SU-DHL-6 (cell line): ENCODE results near the gene GAS7.

Experiments
- H2AFZ ChIP-seq: fragments of 200-600 bp; sonication (generic); 2 replicates; pipeline ENCODE4 v1.6.1; 2014; ENCODE audit warnings: low read depth, mild to moderate bottlenecking, moderate library complexity, mixed read lengths, antibody characterized with exemption, low read length; ENCODE audit not compliant: severe bottlenecking
- H3F3A ChIP-seq: fragments of 200-600 bp; shearing (Covaris generic); 2 replicates; pipeline ENCODE4 v1.6.0; 2016; ENCODE audit warnings: antibody characterized with exemption, mild to moderate bottlenecking; ENCODE audit not compliant: insufficient read depth
- H3K27ac ChIP-seq: fragments of 200-600 bp; sonication (generic); 2 replicates; pipeline ENCODE4 v1.5.1; 2016; ENCODE audit warnings: low read depth, mild to moderate bottlenecking, low read length, moderate library complexity, mixed read lengths
- H3K27me3 ChIP-seq: fragments of 200-600 bp; sonication (generic), shearing (Covaris generic); 2 replicates; pipeline ENCODE4 v1.6.0; 2014; ENCODE audit warnings: mild to moderate bottlenecking, low read length
- H3K36me3 ChIP-seq: fragments of 200-600 bp; sonication (generic); 2 replicates; pipeline ENCODE4 v1.6.1; 2014; ENCODE audit warnings: mild to moderate bottlenecking, low read length, mixed read lengths
- H3K4me2 ChIP-seq: fragments of 300-600, 200-600 bp; shearing (Covaris generic), sonication (generic); 2 replicates; pipeline ENCODE4 v1.6.0; 2014; ENCODE audit warnings: low read length, low read depth, mild to moderate bottlenecking; ENCODE audit not compliant: poor library complexity, severe bottlenecking
- H3K4me3 ChIP-seq: fragments of 200-600 bp; sonication (generic); 2 replicates; pipeline ENCODE4 v1.5.1; 2014; ENCODE audit warnings: antibody characterized with exemption, low read length, mild to moderate bottlenecking, mixed read lengths; ENCODE audit not compliant: insufficient read depth, poor library complexity, severe bottlenecking
- H3K79me2 ChIP-seq: fragments of 200-600 bp; sonication (generic); 2 replicates; pipeline ENCODE4 v1.6.1; 2014; ENCODE audit warnings: mild to moderate bottlenecking, low read length, moderate library complexity; ENCODE audit not compliant: insufficient read depth
- H3K9ac ChIP-seq: fragments of 200-600 bp; sonication (generic); 2 replicates; pipeline ENCODE4 v1.7.0; 2014; ENCODE audit warnings: mild to moderate bottlenecking, low read length
- H3K9me2 ChIP-seq: fragments of 200-600 bp; sonication (generic); replicated peaks from 2 replicates; pipeline ENCODE4 v1.6.1; 2014; ENCODE audit warnings: low read length; ENCODE audit not compliant: insufficient read depth
- H3K9me3 ChIP-seq: fragments of 200-600 bp; sonication (generic); 2 replicates; pipeline ENCODE4 v1.6.1; 2014; ENCODE audit warnings: low read length, mixed read lengths; ENCODE audit not compliant: insufficient read depth
- H4K20me1 ChIP-seq: fragments of 200-600 bp; sonication (generic); 2 replicates; pipeline ENCODE4 v1.6.1; 2014; ENCODE audit warnings: low read depth, mild to moderate bottlenecking, antibody characterized with exemption, low read length, moderate library complexity, mixed read lengths
- EZH2phosphoT487 ChIP-seq: fragments of 200-600 bp; sonication (generic), shearing (Covaris generic); conservative IDR thresholded peaks from 2 replicates; pipeline ENCODE4 v1.6.1; 2018; ENCODE audit warnings: mild to moderate bottlenecking, antibody characterized with exemption, low read length, moderate library complexity, mixed read lengths
- TF ChIP-seq, protein P1 (sequence below): fragments of 200-600 bp; sonication (generic); IDR thresholded peaks from one replicate; pipeline ENCODE4 v1.5.1; 2017; ENCODE audit warnings: antibody characterized with exemption, mild to moderate bottlenecking, low read length, moderate library complexity; ENCODE audit not compliant: insufficient read depth, poor library complexity, severe bottlenecking

Gene GAS7

GRCh38 chr17:9904277-9905077, 293.9 kb downstream of the GAS7 start:
- Histone ChIP-seq H3K9me2 (no peaks in the 10 kb centered on the region), H2AFZ (no peak overlapping the region), H3K27ac (no peak overlapping the region), H3K79me2 (no peaks in the 10 kb centered on the region), H3K4me2 (no peak overlapping the region), H3K4me3 (no peak overlapping the region), H3K9ac (no peak overlapping the region), H3K27me3 (no peaks in the 10 kb centered on the region), H3K9me3 (no peaks in the 10 kb centered on the region), H3K36me3 (no peaks in the 10 kb centered on the region), H4K20me1 (no peaks in the 10 kb centered on the region), H3F3A (no peaks in the 10 kb centered on the region)
- TF ChIP-seq EZH2phosphoT487, result no peak
- TF ChIP-seq, protein P1, sequence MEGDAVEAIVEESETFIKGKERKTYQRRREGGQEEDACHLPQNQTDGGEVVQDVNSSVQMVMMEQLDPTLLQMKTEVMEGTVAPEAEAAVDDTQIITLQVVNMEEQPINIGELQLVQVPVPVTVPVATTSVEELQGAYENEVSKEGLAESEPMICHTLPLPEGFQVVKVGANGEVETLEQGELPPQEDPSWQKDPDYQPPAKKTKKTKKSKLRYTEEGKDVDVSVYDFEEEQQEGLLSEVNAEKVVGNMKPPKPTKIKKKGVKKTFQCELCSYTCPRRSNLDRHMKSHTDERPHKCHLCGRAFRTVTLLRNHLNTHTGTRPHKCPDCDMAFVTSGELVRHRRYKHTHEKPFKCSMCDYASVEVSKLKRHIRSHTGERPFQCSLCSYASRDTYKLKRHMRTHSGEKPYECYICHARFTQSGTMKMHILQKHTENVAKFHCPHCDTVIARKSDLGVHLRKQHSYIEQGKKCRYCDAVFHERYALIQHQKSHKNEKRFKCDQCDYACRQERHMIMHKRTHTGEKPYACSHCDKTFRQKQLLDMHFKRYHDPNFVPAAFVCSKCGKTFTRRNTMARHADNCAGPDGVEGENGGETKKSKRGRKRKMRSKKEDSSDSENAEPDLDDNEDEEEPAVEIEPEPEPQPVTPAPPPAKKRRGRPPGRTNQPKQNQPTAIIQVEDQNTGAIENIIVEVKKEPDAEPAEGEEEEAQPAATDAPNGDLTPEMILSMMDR, result no peak

GRCh38 chr17:9902120-9902519, 296.3 kb downstream of the GAS7 start:
- no peak overlapping the region for H3K27ac ChIP-seq
- no peaks in the 10 kb centered on the region for H3F3A ChIP-seq
- no peaks in the 10 kb centered on the region for H3K36me3 ChIP-seq
- H3K27me3 ChIP-seq, result no peaks in the 10 kb centered on the region
- H3K79me2 ChIP-seq, result no peaks in the 10 kb centered on the region
- H3K4me3 ChIP-seq, result no peak overlapping the region
- no peaks in the 10 kb centered on the region for H3K9me3 ChIP-seq
- H3K4me2 ChIP-seq, result no peak overlapping the region
- H4K20me1 ChIP-seq, result no peaks in the 10 kb centered on the region
- TF ChIP-seq EZH2phosphoT487, result no peak
- TF ChIP-seq, protein P1, result no peak
- no peak overlapping the region for H3K9ac ChIP-seq
- H3K9me2 ChIP-seq, result no peaks in the 10 kb centered on the region
- H2AFZ ChIP-seq, result no peak overlapping the region

DNA sequence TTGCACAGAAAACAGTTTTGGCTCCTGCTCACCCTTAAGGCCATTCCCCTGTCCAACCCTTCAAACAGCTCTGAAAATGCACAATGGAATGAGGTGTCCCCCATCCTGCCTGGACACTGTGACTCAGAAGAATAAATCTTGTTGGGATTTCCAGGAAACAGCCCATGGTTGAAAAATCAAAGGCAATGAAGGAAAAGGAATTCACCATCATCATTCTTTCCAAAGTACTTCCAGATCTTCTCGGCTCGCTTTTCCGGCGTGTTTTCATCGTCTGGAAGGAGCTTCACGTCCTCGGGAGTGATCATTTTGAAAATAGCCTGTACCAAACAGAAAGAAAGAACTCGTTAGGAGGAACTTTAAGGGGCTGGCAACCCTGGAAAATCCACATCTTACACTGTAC, 297.6 kb downstream of the GAS7 start:
- Histone ChIP-seq H3K4me2 (no peak overlapping the region), H3K4me3 (no peak overlapping the region)

More for the DNA sequence above, 297.6 kb downstream of the GAS7 start:
- no peak overlapping the region for H3K27ac ChIP-seq
- H4K20me1 ChIP-seq, result no peaks in the 10 kb centered on the region
- no peaks in the 10 kb centered on the region for H3K9me3 ChIP-seq
- H3K79me2 ChIP-seq, result no peaks in the 10 kb centered on the region
- TF ChIP-seq, protein P1, result no peak
- TF ChIP-seq EZH2phosphoT487, result no peak
- no peaks in the 10 kb centered on the region for H3K9me2 ChIP-seq
- H3K9ac ChIP-seq, result no peak overlapping the region
- H3K36me3 ChIP-seq, result no peaks in the 10 kb centered on the region
- H3F3A ChIP-seq, result no peaks in the 10 kb centered on the region
- H3K27me3 ChIP-seq, result no peaks in the 10 kb centered on the region
- no peak overlapping the region for H2AFZ ChIP-seq
